ENCODE data around the gene CST9L. TPM values are rescaled to one million over a fixed set of nuclear protein-coding genes. Genes with fewer than 3 reads are reported as not detected.

The CST9L gene, protein sequence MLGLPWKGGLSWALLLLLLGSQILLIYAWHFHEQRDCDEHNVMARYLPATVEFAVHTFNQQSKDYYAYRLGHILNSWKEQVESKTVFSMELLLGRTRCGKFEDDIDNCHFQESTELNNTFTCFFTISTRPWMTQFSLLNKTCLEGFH
- not detected for total RNA-seq
- not detected for polyA plus RNA-seq

DNA sequence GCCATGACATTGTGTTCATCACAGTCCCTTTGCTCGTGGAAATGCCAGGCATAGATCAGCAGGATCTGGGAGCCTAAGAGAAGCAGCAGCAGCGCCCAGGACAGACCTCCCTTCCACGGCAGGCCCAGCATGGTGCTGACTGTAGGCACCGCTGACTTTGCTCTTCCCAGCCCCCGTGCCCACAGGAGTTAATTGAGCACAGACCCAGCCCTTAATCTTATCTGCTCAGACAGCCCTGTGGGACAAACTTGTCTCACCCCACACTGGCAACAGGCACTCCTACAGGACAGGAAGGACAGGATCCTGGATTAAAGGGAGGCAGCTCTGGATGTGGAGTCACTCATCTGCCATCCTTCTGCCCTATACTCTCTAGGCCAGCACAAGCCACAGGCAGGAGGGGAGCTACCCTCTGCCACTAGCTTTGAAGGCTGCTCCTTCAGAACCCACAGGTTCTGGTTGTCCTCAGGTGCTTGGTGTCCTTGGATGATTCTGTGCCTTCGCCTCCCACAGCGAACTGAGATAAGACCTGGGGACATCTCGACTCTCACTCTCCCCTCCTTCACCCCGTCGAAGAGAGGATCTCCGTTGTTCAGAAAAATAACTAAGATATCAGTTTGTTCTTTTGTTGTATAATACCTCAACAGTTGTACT is at the start of gene CST9L:
Gene CST9L, minus strand, starts transcription at position 165 of the 651 bp plus-strand sequence. Its CDS starts 34 bp downstream, at position 131.
- Histone ChIP-seq H3K36me3 (ENCODE audit: insufficient read depth) (no peaks in the 10 kb centered on the region), H3K27ac (ENCODE audit: low read depth) (no peak within 1 kb of the TSS), H3K4me1 (ENCODE audit: insufficient read depth) (no peaks in the 10 kb centered on the region), H3K4me3 (ENCODE audit: low read depth, low read length) (no peak within 1 kb of the TSS)
- DNase-seq (ENCODE audit: extremely low spot score) = no peak
- WGBS = 59% methylated on average over 11 of the region's 11 CpGs

DNA sequence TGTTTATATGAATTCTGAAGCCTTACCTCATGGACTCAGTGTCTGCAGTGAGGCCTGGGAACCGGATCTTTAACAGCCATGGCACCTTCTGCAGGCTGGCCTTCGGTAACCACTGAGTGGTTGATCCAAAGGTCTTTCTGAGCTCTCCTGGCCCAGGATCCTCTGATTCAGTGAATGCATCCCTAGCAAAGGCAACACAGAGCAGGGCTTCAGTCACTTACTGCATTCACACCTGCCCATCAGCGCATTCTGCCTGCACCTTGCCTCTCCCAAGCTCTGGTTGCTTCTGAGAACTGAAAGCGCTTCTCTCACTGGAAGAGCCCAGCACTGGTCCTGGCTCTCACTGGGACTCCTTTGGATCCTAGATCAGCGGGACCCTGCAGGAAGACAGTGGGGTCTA is 45.9 kb upstream of the CST9L start:
- H3K36me3 ChIP-seq (ENCODE audit: insufficient read depth) = no peaks in the 10 kb centered on the region
- no peak overlapping the region for H3K27ac ChIP-seq (ENCODE audit: low read depth)
- H3K4me3 ChIP-seq (ENCODE audit: low read depth, low read length) = no peak overlapping the region
- no peak for DNase-seq (ENCODE audit: extremely low spot score)
- H3K4me1 ChIP-seq (ENCODE audit: insufficient read depth) = no peaks in the 10 kb centered on the region
- WGBS = 75% methylated on average over 5 of the region's 5 CpGs

DNA sequence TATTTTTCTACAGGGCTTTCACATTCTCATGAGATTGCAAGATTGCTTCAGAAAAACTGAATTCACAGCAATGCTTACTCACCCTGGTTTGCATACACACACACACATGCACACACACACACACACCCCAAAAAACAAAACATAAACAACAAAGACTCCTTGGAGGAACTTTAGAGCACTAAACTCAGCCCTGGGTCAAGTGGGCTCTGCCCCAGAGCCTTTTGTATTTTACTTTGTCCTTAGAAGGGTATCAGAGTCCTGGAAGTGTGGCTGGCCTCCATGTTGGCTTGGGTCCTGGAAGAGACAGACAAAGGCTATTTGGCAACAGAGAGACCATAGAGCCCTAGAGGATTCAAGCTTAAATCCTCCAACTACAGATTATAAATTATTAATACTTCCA is 45.4 kb upstream of the CST9L start:
- no peaks in the 10 kb centered on the region for H3K36me3 ChIP-seq (ENCODE audit: insufficient read depth)
- H3K4me1 ChIP-seq (ENCODE audit: insufficient read depth) = no peaks in the 10 kb centered on the region
- no peak overlapping the region for H3K27ac ChIP-seq (ENCODE audit: low read depth)
- no peak for DNase-seq (ENCODE audit: extremely low spot score)
- H3K4me3 ChIP-seq (ENCODE audit: low read depth, low read length) = no peak overlapping the region

DNA sequence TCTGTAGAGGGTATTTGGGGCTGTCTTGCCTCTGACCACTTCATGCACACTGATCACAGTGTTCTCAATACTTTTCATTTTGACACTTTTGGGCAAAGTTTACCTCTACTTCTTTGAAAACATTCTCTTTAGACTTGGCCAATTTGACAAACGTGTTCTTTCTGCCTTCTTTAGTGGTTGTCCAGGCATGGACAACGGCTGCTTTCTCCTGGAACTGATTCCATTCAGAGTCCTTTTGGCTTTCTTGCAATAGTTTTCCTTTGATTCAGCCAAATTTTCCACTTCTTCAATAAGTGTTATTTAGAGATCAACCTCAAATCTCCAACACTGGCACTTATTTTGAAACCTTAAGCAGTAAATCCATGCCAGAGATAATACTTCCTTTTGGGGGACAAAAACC is 44.1 kb upstream of the CST9L start:
- Histone ChIP-seq H3K36me3 (ENCODE audit: insufficient read depth) (no peaks in the 10 kb centered on the region), H3K27ac (ENCODE audit: low read depth) (no peak overlapping the region), H3K4me1 (ENCODE audit: insufficient read depth) (no peaks in the 10 kb centered on the region), H3K4me3 (ENCODE audit: low read depth, low read length) (no peak overlapping the region)
- WGBS = 48% methylated on average over 2 of the region's 2 CpGs
- no peak for DNase-seq (ENCODE audit: extremely low spot score)

DNA sequence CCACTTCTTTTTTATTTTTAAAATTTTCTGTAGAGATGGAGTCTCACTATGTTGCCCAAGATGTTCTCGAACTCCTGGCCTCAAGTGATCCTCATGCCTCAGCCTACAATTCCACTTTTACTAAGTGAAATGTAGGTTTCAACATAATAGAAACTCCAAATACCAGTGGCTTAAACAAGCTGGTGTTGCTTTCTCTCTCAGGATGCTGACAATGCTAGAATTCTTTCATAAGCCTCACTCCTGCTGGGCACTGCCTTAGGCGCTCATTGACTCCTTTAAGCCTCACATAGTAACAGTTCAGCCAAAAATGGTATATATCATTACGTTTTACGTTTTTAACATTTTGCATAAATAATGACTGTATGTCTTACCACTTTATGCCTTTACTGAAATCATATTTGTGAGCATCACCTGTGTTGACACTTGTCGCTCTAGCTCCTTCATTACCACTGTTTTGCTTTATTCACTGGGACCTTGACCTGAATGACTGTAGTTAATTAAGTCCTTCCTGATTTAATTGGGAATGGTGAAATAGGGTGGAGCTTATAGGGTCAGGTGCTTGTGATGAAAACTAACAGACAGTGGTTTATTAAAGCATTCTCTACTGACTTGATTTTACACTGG is 41.3 kb upstream of the CST9L start:
- no peaks in the 10 kb centered on the region for H3K4me1 ChIP-seq (ENCODE audit: insufficient read depth)
- no peak overlapping the region for H3K4me3 ChIP-seq (ENCODE audit: low read depth, low read length)
- DNase-seq (ENCODE audit: extremely low spot score) = no peak

DNA sequence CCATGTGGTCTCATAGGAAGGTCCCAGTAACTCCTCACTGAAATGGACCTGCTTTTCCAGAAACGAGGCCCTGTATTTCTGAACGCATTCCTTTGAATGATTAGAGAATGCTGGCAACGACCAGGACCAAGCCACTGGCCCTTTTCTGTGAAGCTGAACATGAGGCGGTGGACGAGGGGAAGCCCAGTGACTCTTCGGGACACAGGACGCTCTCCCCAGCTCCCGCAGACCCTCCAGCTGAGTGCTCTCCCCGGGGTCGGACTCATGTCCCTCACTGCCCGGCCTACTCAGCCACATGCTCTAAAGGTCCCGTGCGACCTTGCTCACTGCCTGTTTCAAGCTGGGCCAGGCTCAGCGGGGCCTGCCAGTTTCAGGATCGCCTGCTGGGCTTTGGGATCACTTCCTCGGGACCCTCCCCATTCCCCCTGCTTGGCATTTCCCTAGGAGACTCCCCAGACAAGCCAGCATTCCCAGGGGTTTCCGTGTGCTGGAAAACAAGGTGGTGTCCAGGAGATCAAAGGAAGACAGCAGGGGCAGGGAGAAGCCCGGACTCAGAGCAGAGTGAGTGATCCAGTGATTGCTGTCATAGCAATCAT is 40.1 kb upstream of the CST9L start:
- no peaks in the 10 kb centered on the region for H3K36me3 ChIP-seq (ENCODE audit: insufficient read depth)
- H3K27ac ChIP-seq (ENCODE audit: low read depth) = no peak overlapping the region
- H3K4me1 ChIP-seq (ENCODE audit: insufficient read depth) = no peaks in the 10 kb centered on the region
- DNase-seq (ENCODE audit: extremely low spot score) = no peak
- 81% methylated on average over 18 of the region's 18 CpGs for WGBS
- no peak overlapping the region for H3K4me3 ChIP-seq (ENCODE audit: low read depth, low read length)

More for the DNA sequence above, 41.3 kb upstream of the CST9L start:
- H3K36me3 ChIP-seq (ENCODE audit: insufficient read depth) = no peaks in the 10 kb centered on the region
- H3K27ac ChIP-seq (ENCODE audit: low read depth) = no peak overlapping the region
- 88% methylated on average over 5 of the region's 5 CpGs for WGBS

DNA sequence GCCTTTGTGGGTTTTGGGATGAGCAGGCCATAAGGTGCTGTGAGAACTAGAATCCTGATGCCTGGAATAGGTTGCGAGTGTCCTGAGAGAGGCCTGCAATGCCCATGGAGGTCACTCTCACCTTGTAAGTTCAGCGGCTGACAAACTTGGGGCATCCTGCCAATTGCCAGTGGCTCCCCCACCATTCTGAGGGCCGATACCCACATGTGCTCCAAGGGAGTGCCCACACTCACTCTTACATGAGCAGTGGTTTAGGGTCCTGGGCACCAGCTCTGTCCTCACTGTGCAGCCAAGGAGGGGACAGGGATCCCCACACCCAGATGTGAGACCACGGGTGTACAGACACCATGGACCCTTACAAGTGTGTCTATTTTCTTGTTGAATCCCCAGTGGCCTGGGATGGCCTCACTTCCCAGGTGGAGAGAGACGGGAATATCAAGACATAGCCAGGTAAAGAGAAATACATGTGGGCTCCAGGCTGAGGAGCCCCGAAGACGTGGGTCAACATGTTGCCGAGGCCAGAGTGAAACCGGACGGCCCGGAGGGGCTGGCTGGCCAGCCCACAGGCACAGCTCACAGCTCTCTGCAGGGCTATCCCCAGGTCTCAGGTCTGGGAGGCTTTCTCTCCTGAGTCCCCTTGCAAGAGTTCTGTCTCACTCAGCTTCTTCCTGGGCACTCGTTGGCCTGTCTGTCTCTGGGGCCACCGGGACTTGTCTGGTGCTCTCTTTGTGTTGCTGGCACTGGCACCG is 39.4 kb upstream of the CST9L start:
- Histone ChIP-seq H3K4me1 (ENCODE audit: insufficient read depth) (no peaks in the 10 kb centered on the region), H3K27ac (ENCODE audit: low read depth) (no peak overlapping the region), H3K4me3 (ENCODE audit: low read depth, low read length) (no peak overlapping the region), H3K36me3 (ENCODE audit: insufficient read depth) (no peaks in the 10 kb centered on the region)
- 93% methylated on average over 14 of the region's 14 CpGs for WGBS
- DNase-seq (ENCODE audit: extremely low spot score) = no peak

DNA sequence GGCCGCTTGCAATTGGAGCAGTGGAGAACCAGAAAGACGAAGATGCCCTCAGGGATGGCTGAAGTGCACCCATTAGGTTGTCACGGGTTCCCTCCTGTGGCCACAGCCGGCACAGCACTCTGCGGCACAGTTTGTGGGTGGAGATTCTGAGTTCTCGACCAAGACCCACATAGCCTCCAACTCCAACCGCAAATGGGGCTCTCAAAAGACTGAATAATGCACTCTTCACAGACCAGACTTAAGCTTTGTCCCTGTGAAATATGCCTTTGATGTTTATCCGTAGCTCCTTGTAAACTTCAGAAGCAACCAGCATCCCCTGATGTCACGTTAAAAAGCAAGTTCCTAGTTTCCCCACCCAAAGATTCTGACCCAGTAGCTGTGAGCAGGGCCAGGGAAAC is 38.4 kb upstream of the CST9L start:
- no peaks in the 10 kb centered on the region for H3K4me1 ChIP-seq (ENCODE audit: insufficient read depth)
- H3K27ac ChIP-seq (ENCODE audit: low read depth) = no peak overlapping the region
- H3K36me3 ChIP-seq (ENCODE audit: insufficient read depth) = no peaks in the 10 kb centered on the region
- H3K4me3 ChIP-seq (ENCODE audit: low read depth, low read length) = no peak overlapping the region
- WGBS = 12% methylated on average over 9 of the region's 9 CpGs
- DNase-seq (ENCODE audit: extremely low spot score) = no peak

DNA sequence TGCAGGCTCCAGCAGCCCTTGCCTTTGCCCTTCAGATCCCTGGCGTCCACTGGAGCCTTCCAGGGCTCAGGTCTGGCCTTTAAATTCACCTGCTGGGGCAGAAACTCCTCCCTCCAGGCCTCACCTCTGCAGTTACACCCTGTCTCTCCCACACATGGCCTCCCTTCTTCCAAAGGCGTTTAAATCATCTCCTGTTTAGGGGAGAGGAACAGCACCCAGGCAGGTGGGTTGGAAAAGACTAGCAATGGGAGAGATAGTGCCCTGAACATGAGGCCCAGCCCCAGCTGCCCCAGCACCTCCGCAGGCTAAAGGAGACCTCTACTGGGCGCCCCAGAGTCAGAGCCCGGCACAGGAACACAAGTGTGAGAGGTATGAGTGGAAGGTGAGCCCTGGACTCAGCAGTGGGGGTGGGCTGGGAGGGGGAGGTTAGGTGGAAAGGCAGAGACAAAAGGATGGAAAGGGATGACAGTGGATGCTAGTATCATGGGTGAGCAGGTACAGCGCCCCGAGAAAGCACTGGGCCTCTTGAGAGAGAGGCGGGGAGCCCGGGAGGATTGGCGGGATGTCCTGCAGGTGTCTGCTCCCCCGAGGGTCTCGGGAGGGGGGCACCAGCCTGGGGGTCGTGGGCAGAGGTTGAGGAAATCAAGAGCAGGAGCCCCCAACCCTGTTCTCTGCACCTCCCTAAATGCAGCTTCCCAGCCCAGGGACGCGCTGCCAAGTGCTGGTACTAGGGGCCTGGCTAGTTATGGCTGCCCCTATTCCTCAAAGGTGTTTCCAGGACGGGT is 37.8 kb upstream of the CST9L start, which contains the start of gene CST9:
Gene CST9, minus strand, starts transcription at position 51 of the 785 bp plus-strand sequence. CDS start 53 bp downstream, outside the sequence.
- DNase-seq (ENCODE audit: extremely low spot score) = no peak
- Histone ChIP-seq H3K36me3 (ENCODE audit: insufficient read depth) (no peaks in the 10 kb centered on the region), H3K27ac (ENCODE audit: low read depth) (no peak within 1 kb of the TSS), H3K4me3 (ENCODE audit: low read depth, low read length) (no peak within 1 kb of the TSS), H3K4me1 (ENCODE audit: insufficient read depth) (no peaks in the 10 kb centered on the region)
- 68% methylated on average over 16 of the region's 16 CpGs for WGBS

DNA sequence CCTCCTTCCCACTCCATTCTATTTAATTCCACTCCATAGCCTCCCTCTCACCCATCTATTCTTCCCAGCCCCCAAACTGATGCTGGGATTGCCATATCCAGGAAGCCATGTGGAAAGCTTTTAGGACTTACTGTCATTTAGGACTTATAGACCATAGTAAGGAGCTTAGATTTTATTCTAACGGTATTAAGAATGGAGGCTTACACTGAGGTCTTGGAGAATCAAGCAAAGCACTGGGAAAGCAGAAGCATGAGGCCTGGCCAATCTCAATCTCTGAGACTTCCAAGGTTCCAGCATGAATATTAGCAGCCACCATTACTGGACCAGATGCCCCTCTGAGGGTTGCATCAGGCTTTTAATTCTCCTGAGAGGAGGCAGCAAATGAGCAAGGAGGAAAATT is 36.0 kb upstream of the CST9L start:
- H3K27ac ChIP-seq (ENCODE audit: low read depth) = no peak overlapping the region
- WGBS = 38% methylated on average over 1 of the region's 1 CpG
- no peaks in the 10 kb centered on the region for H3K4me1 ChIP-seq (ENCODE audit: insufficient read depth)
- no peak overlapping the region for H3K4me3 ChIP-seq (ENCODE audit: low read depth, low read length)
- DNase-seq (ENCODE audit: extremely low spot score) = no peak
- no peaks in the 10 kb centered on the region for H3K36me3 ChIP-seq (ENCODE audit: insufficient read depth)

DNA sequence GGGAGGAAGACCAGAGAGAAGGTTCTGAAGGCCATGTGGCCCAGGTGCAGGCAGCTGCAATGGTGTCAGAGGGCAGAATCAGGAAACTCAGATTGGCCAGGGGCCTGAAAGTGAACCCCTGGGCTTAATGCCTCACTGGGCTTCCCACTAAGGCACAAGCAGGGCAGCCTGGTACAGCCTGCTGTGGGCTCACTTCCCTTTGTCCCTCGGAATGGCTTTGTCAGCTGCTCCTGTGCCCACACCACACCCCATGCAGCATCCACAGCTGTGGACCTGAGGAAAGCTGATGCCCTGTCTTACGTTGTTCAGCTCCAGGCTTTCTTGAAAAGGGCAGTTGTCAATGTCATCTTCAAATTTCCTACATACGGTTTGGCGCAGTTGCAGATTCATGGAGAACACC is 35.0 kb upstream of the CST9L start:
- no peak overlapping the region for H3K27ac ChIP-seq (ENCODE audit: low read depth)
- no peak overlapping the region for H3K4me3 ChIP-seq (ENCODE audit: low read depth, low read length)
- WGBS = 90% methylated on average over 4 of the region's 4 CpGs
- H3K4me1 ChIP-seq (ENCODE audit: insufficient read depth) = no peaks in the 10 kb centered on the region
- DNase-seq (ENCODE audit: extremely low spot score) = no peak
- no peaks in the 10 kb centered on the region for H3K36me3 ChIP-seq (ENCODE audit: insufficient read depth)

DNA sequence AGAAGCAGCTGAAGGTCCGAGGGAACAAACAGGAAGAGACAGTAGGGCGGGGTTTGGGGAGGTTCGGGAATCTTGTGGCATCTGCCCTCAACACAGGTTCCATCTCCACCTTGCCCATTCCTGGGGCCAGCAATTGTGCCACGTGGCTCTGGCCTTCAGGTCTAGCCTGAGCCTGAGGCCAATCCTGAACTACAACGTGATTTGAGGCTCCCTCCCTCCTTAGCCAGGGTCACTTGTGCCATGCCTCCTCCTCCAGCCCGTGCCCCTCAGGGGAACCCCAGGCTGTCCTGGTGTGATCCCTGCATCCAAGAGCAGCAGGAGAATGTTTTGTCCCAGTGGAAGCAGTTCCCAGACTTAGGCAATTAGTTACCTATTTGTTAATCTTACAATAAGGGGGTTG is 34.4 kb upstream of the CST9L start:
- H3K4me1 ChIP-seq (ENCODE audit: insufficient read depth) = no peaks in the 10 kb centered on the region
- H3K4me3 ChIP-seq (ENCODE audit: low read depth, low read length) = no peak overlapping the region
- no peak overlapping the region for H3K27ac ChIP-seq (ENCODE audit: low read depth)
- H3K36me3 ChIP-seq (ENCODE audit: insufficient read depth) = no peaks in the 10 kb centered on the region
- 80% methylated on average over 6 of the region's 6 CpGs for WGBS
- DNase-seq (ENCODE audit: extremely low spot score) = no peak

DNA sequence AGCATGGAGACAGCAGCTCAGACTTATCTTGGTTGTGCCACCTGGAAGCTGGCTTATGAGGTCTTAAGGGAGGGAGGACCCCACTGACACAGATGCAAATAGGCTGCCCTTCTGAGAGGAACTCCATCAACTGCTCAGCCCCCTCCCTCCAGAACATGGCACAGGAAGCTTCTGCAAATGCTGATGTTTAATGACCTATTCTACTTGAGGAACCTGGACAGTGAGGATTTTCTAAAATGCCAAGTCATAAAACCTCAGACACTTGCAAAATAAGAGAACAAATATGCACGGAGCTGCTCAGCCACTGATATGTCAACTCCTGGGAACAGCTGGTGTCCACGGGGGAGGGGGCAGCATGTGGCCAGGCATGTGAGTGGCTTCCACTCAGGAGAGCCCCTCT is 34.0 kb upstream of the CST9L start:
- 64% methylated on average over 2 of the region's 2 CpGs for WGBS
- Histone ChIP-seq H3K27ac (ENCODE audit: low read depth) (no peak overlapping the region), H3K4me3 (ENCODE audit: low read depth, low read length) (no peak overlapping the region), H3K36me3 (ENCODE audit: insufficient read depth) (no peaks in the 10 kb centered on the region), H3K4me1 (ENCODE audit: insufficient read depth) (no peaks in the 10 kb centered on the region)
- DNase-seq (ENCODE audit: extremely low spot score) = no peak
